GM23338 (cell line): Measurements from ENCODE around the gene DNAH11. TPM values are rescaled to one million over a fixed set of nuclear protein-coding genes. Genes with fewer than 3 reads are reported as not detected.

Experiments
- ATAC-seq: fragments of 200-7000 bp; cut with Tn5 transposase; 3 replicates; pipeline ENCODE4 v1.9.1; 2020
- DNase-seq: peaks from one replicate; pipeline ENCODE4 v3.0.0-alpha.2; 2015; ENCODE audit warnings: low spot score
- H2AFZ ChIP-seq: fragments of 200-600 bp; sonication (generic); 2 replicates; pipeline ENCODE4 v1.8.0; 2016; ENCODE audit warnings: antibody characterized with exemption, mild to moderate bottlenecking, moderate library complexity
- H3F3A ChIP-seq: fragments of 200-600 bp; sonication (generic); replicated peaks from 2 replicates; pipeline ENCODE4 v1.8.0; 2017; ENCODE audit warnings: antibody characterized with exemption, mixed run types, low read depth
- H3K27ac ChIP-seq: fragments of 200-600 bp; sonication (generic); 2 replicates; pipeline ENCODE4 v1.6.1; 2016; ENCODE audit warnings: low read depth
- H3K27me3 ChIP-seq: fragments of 200-600 bp; sonication (generic); 2 replicates; pipeline ENCODE4 v1.8.0; 2016; ENCODE audit warnings: mild to moderate bottlenecking, mixed run types, moderate library complexity; ENCODE audit not compliant: insufficient read depth
- H3K36me3 ChIP-seq: fragments of 200-600 bp; sonication (generic); 2 replicates; pipeline ENCODE4 v1.8.0; 2016; ENCODE audit warnings: mild to moderate bottlenecking; ENCODE audit not compliant: insufficient read depth
- H3K4me1 ChIP-seq: fragments of 200-600 bp; sonication (generic); 2 replicates; pipeline ENCODE4 v1.8.0; 2016; ENCODE audit warnings: mild to moderate bottlenecking, moderate library complexity; ENCODE audit not compliant: insufficient read depth
- H3K4me2 ChIP-seq: fragments of 200-600 bp; sonication (generic); 2 replicates; pipeline ENCODE4 v1.7.1; 2017; ENCODE audit warnings: mixed run types
- H3K4me3 ChIP-seq: fragments of 200-600 bp; sonication (generic); 2 replicates; pipeline ENCODE4 v1.6.1; 2016; ENCODE audit warnings: mixed run types
- H3K79me2 ChIP-seq: fragments of 200-600 bp; sonication (generic); replicated peaks from 2 replicates; pipeline ENCODE4 v1.8.0; 2017; ENCODE audit warnings: mild to moderate bottlenecking; ENCODE audit not compliant: insufficient read depth
- H3K9me2 ChIP-seq: fragments of 200-600 bp; sonication (generic); 2 replicates; pipeline ENCODE4 v1.8.0; 2017; ENCODE audit not compliant: insufficient read depth
- H4K20me1 ChIP-seq: fragments of 200-600 bp; sonication (generic); replicated peaks from 2 replicates; pipeline ENCODE4 v1.8.0; 2017; ENCODE audit warnings: mild to moderate bottlenecking; ENCODE audit not compliant: insufficient read depth
- H3K27ac Mint-ChIP-seq: 2 replicates; pipeline ENCODE4 v1.8.0; 2020; ENCODE audit warnings: inconsistent platforms, mild to moderate bottlenecking, moderate library complexity, mixed read lengths
- H3K27me3 Mint-ChIP-seq: 3 replicates; pipeline ENCODE4 v1.8.0; 2022; ENCODE audit warnings: low read depth, mild to moderate bottlenecking, moderate library complexity, mixed read lengths, inconsistent platforms; ENCODE audit not compliant: insufficient read depth, poor library complexity
- H3K36me3 Mint-ChIP-seq: 3 replicates; pipeline ENCODE4 v1.8.0; 2021; ENCODE audit warnings: low read depth, mild to moderate bottlenecking, inconsistent platforms, moderate library complexity, mixed read lengths
- H3K4me1 Mint-ChIP-seq: 3 replicates; pipeline ENCODE4 v1.8.0; 2020; ENCODE audit warnings: mild to moderate bottlenecking, inconsistent platforms, mixed read lengths
- H3K4me3 Mint-ChIP-seq: 3 replicates; pipeline ENCODE4 v1.8.0; 2021; ENCODE audit warnings: moderate library complexity, mild to moderate bottlenecking, inconsistent platforms, mixed read lengths
- H3K9me3 Mint-ChIP-seq: 3 replicates; pipeline ENCODE4 v1.8.0; 2020; ENCODE audit warnings: moderate library complexity, mild to moderate bottlenecking, inconsistent platforms, mixed read lengths
- CREB1 ChIP-seq: fragments of 250-450 bp; sonication (Bioruptor Pico); IDR thresholded peaks from 2 replicates; pipeline ENCODE4 v1.5.0; 2020; ENCODE audit warnings: low read depth, mild to moderate bottlenecking, moderate library complexity
- CTCF ChIP-seq, 2 experiments: fragments of 200-600 bp in 1 of 2; sonication (generic) in 1 of 2; conservative IDR thresholded peaks; 2 replicates each; pipeline versions ENCODE4 v1.5.1 to v1.6.1; 2016 to 2017; ENCODE audit warnings: antibody characterized with exemption in 2 of 2, low read depth in 2 of 2, mild to moderate bottlenecking in 2 of 2, moderate library complexity in 1 of 2
- ETS1 ChIP-seq: IDR thresholded peaks from 2 replicates; pipeline ENCODE4 v1.6.1; 2016; ENCODE audit warnings: antibody characterized with exemption
- EZH2 ChIP-seq: fragments of 200-600 bp; sonication (generic); IDR thresholded peaks from one replicate; pipeline ENCODE4 v1.8.0; 2017; ENCODE audit warnings: antibody characterized with exemption, mild to moderate bottlenecking, low read depth; ENCODE audit not compliant: unreplicated experiment
- EZH2phosphoT487 ChIP-seq: fragments of 200-600 bp; sonication (generic); IDR thresholded peaks from one replicate; pipeline ENCODE4 v1.8.1; 2018; ENCODE audit warnings: antibody characterized with exemption; ENCODE audit not compliant: unreplicated experiment
- JUNB ChIP-seq: IDR thresholded peaks from one replicate; pipeline ENCODE4 v1.6.1; 2016; ENCODE audit warnings: antibody characterized with exemption; ENCODE audit not compliant: unreplicated experiment
- NANOG ChIP-seq: IDR thresholded peaks from 2 replicates; pipeline ENCODE4 v1.6.1; 2016; ENCODE audit warnings: antibody characterized with exemption, borderline replicate concordance
- POLR2AphosphoS5 ChIP-seq: IDR thresholded peaks from 2 replicates; pipeline ENCODE4 v1.6.1; 2016; ENCODE audit warnings: antibody characterized with exemption, low read depth
- STAT1 ChIP-seq: IDR thresholded peaks from one replicate; pipeline ENCODE4 v1.6.1; 2016; ENCODE audit warnings: antibody characterized with exemption; ENCODE audit not compliant: unreplicated experiment
- ZNF114 ChIP-seq: fragments of 250-450 bp; sonication (Bioruptor Pico); IDR thresholded peaks from 2 replicates; pipeline ENCODE4 v1.5.0; 2020; ENCODE audit warnings: mild to moderate bottlenecking, moderate library complexity
- ZNF331 ChIP-seq: fragments of 250-450 bp; sonication (Bioruptor Pico); IDR thresholded peaks from 2 replicates; pipeline ENCODE4 v1.5.0; 2020; ENCODE audit warnings: low read depth, mild to moderate bottlenecking, moderate library complexity
- polyA plus RNA-seq: library from polyadenylated mRNA; unstranded; fragments of >200 nt; fragmentation: Nextera tagmentation; extraction: Ambion mirVana; gene quantifications from 2 replicates; pipeline ENCODE4 v1.2.1, GENCODE V29; 2016
- total RNA-seq: library from RNA; depleted of rRNA; stranded (reverse); fragments of >200 nt; shearing (Covaris generic); gene quantifications from 2 replicates; pipeline ENCODE4 v1.2.3, GENCODE V29; 2014
- TF ChIP-seq, protein P1 (sequence below): fragments of 250-450 bp; sonication (Bioruptor Pico); IDR thresholded peaks from 2 replicates; pipeline ENCODE4 v1.5.0; 2020; ENCODE audit warnings: mild to moderate bottlenecking, moderate library complexity
- TF ChIP-seq, protein P2 (sequence below): IDR thresholded peaks from one replicate; pipeline ENCODE4 v1.6.1; 2018; ENCODE audit warnings: antibody characterized with exemption; ENCODE audit not compliant: unreplicated experiment

DNAH11 gene
- total and polyA plus RNA-seq, 2 experiments from 2014 or later, result 9.3 TPM

DNA sequence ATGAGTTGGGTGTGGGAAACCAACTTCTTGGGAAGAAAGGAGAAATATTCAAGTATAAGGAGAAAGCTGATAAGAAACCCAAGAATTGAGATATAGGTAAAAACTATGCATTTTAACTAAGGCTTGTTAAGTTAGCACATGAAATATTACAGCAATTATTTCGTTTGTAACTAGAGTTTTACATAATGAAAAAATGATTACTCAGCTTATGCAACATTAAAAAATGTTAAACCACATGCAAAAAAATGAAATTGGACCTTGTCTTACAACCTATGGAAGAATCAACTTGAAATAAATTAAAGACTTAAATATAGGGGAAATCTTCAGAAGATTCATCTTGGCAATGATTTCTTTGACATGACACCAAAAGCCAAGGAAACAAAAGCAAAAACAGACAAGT, 219.6 kb downstream of the DNAH11 start:
- Mint-ChIP-seq H3K9me3 (no peaks in the 10 kb centered on the region), H3K27me3 (no peaks in the 10 kb centered on the region), H3K4me1 (peaks cover 32% of the 10 kb centered on the region), H3K27ac (no peak overlapping the region), H3K36me3 (no peaks in the 10 kb centered on the region), H3K4me3 (no peak overlapping the region)
- ATAC-seq, result no peak
- Histone ChIP-seq H3K4me3 (no peak overlapping the region), H3K79me2 (no peaks in the 10 kb centered on the region), H3K36me3 (no peaks in the 10 kb centered on the region), H3K9me2 (no peaks in the 10 kb centered on the region), H3K4me1 (peaks cover 6% of the 10 kb centered on the region), H3K27me3 (no peaks in the 10 kb centered on the region), H3K27ac (no peak overlapping the region), H2AFZ (no peak overlapping the region), H4K20me1 (no peaks in the 10 kb centered on the region), H3F3A (no peaks in the 10 kb centered on the region), H3K4me2 (no peak overlapping the region)
- no peak for TF ChIP-seq CTCF (conservative IDR thresholded peaks at IDR 0.05; ENCODE audit: low read depth in 2 of 2)
- TF ChIP-seq EZH2phosphoT487, result no peak
- TF ChIP-seq NANOG, result no peak
- TF ChIP-seq, protein P1, sequence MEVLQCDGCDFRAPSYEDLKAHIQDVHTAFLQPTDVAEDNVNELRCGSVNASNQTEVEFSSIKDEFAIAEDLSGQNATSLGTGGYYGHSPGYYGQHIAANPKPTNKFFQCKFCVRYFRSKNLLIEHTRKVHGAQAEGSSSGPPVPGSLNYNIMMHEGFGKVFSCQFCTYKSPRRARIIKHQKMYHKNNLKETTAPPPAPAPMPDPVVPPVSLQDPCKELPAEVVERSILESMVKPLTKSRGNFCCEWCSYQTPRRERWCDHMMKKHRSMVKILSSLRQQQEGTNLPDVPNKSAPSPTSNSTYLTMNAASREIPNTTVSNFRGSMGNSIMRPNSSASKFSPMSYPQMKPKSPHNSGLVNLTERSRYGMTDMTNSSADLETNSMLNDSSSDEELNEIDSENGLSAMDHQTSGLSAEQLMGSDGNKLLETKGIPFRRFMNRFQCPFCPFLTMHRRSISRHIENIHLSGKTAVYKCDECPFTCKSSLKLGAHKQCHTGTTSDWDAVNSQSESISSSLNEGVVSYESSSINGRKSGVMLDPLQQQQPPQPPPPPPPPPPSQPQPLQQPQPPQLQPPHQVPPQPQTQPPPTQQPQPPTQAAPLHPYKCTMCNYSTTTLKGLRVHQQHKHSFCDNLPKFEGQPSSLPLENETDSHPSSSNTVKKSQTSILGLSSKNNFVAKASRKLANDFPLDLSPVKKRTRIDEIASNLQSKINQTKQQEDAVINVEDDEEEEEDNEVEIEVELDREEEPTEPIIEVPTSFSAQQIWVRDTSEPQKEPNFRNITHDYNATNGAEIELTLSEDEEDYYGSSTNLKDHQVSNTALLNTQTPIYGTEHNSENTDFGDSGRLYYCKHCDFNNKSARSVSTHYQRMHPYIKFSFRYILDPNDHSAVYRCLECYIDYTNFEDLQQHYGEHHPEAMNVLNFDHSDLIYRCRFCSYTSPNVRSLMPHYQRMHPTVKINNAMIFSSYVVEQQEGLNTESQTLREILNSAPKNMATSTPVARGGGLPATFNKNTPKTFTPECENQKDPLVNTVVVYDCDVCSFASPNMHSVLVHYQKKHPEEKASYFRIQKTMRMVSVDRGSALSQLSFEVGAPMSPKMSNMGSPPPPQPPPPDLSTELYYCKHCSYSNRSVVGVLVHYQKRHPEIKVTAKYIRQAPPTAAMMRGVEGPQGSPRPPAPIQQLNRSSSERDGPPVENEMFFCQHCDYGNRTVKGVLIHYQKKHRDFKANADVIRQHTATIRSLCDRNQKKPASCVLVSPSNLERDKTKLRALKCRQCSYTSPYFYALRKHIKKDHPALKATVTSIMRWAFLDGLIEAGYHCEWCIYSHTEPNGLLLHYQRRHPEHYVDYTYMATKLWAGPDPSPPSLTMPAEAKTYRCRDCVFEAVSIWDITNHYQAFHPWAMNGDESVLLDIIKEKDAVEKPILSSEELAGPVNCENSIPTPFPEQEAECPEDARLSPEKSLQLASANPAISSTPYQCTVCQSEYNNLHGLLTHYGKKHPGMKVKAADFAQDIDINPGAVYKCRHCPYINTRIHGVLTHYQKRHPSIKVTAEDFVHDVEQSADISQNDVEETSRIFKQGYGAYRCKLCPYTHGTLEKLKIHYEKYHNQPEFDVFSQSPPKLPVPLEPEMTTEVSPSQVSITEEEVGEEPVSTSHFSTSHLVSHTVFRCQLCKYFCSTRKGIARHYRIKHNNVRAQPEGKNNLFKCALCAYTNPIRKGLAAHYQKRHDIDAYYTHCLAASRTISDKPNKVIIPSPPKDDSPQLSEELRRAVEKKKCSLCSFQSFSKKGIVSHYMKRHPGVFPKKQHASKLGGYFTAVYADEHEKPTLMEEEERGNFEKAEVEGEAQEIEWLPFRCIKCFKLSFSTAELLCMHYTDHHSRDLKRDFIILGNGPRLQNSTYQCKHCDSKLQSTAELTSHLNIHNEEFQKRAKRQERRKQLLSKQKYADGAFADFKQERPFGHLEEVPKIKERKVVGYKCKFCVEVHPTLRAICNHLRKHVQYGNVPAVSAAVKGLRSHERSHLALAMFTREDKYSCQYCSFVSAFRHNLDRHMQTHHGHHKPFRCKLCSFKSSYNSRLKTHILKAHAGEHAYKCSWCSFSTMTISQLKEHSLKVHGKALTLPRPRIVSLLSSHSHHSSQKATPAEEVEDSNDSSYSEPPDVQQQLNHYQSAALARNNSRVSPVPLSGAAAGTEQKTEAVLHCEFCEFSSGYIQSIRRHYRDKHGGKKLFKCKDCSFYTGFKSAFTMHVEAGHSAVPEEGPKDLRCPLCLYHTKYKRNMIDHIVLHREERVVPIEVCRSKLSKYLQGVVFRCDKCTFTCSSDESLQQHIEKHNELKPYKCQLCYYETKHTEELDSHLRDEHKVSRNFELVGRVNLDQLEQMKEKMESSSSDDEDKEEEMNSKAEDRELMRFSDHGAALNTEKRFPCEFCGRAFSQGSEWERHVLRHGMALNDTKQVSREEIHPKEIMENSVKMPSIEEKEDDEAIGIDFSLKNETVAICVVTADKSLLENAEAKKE (CRISPR knock-in tag), result no peak
- TF ChIP-seq, protein P2, sequence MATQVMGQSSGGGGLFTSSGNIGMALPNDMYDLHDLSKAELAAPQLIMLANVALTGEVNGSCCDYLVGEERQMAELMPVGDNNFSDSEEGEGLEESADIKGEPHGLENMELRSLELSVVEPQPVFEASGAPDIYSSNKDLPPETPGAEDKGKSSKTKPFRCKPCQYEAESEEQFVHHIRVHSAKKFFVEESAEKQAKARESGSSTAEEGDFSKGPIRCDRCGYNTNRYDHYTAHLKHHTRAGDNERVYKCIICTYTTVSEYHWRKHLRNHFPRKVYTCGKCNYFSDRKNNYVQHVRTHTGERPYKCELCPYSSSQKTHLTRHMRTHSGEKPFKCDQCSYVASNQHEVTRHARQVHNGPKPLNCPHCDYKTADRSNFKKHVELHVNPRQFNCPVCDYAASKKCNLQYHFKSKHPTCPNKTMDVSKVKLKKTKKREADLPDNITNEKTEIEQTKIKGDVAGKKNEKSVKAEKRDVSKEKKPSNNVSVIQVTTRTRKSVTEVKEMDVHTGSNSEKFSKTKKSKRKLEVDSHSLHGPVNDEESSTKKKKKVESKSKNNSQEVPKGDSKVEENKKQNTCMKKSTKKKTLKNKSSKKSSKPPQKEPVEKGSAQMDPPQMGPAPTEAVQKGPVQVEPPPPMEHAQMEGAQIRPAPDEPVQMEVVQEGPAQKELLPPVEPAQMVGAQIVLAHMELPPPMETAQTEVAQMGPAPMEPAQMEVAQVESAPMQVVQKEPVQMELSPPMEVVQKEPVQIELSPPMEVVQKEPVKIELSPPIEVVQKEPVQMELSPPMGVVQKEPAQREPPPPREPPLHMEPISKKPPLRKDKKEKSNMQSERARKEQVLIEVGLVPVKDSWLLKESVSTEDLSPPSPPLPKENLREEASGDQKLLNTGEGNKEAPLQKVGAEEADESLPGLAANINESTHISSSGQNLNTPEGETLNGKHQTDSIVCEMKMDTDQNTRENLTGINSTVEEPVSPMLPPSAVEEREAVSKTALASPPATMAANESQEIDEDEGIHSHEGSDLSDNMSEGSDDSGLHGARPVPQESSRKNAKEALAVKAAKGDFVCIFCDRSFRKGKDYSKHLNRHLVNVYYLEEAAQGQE, result no peak
- no peak for TF ChIP-seq EZH2
- no peak for TF ChIP-seq ZNF114 (CRISPR knock-in tag)
- no peak for TF ChIP-seq POLR2AphosphoS5
- no peak for TF ChIP-seq ETS1
- TF ChIP-seq JUNB, result no peak
- no peak for TF ChIP-seq ZNF331 (CRISPR knock-in tag)
- TF ChIP-seq CREB1 (CRISPR knock-in tag), result no peak
- no peak for TF ChIP-seq STAT1
- no peak for DNase-seq
